NCI-H446 (cell line): ENCODE results near the gene CLPX.
"Not testable (repeated sequence)": the region's sequence is repeated elsewhere in the genome, so short reads cannot be mapped to it uniquely, and the experiment has no call there.

Experiments
- DNase-seq, 2 experiments: peaks; one replicate each; lab custom pipeline; 2025; lab: John Stamatoyannopoulos, UW

CLPX gene

GRCh38 chr15:65206750-65207149 is 21.6 kb upstream of the CLPX start:
- no peak for DNase-seq

GRCh38 chr15:65204931-65205660 is 20.0 kb upstream of the CLPX start:
- DNase-seq: no peak

DNA sequence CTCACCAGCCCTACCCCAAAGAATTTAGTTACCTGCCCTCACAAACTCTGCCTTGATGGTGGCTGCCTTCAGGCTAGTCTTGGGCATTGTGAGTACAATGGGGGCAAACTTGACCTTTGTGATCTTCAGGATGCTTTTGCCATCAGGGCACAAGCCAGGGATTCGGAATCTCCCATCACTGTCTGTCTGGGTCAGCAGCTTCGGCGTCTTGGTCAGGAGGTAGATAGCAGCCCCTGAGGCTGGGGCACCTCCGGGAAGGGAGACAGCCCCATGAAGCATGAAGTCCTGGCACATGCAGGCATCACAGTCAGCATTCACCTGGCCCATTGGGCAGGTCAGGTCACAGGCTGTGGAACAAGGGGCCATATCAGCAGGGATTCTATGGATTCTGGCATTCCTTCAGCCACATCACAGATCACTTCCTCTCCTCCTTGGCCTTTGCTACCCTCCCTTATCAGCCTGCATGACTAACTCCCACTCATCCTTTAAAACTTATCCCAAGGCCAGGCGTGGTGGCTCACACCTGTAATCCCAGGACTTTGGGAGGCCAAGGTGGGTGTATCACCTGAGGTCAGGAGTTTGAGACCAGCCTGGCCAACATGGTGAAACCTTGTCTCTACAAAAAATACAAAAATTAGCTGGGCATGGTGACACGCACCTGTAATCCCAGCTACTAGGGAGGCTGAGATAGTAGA is 19.2 kb upstream of the CLPX start:
- no peak for DNase-seq

GRCh38 chr15:65201918-65202317 is 16.8 kb upstream of the CLPX start:
- no peak for DNase-seq

- no peak for DNase-seq
These were observed 13.4 kb upstream of the CLPX start for GRCh38 chr15:65198571-65198970.

- DNase-seq: no peak
These were observed 12.1 kb upstream of the CLPX start for GRCh38 chr15:65197337-65197645.

GRCh38 chr15:65196637-65197336 is 11.6 kb upstream of the CLPX start:
- DNase-seq: no peak

DNA sequence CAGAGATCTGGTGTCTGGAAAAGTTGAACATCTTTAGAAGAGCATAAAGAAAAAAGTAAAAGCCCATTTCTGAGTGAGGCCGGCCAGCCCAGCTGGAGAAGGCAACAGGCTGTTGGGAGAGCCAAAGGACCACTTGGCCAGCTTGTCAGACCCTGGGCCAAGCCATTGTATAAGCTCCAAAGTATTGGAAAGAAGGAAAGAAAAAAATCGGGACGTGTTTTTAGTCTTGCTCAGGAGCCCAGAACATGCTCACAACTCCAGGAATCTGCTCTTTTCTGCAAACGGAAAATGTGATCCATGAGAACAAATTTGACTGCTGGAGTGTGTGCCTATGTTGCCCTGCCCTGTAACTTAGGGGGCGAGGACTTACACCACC is 10.4 kb upstream of the CLPX start:
- no peak for DNase-seq

DNA sequence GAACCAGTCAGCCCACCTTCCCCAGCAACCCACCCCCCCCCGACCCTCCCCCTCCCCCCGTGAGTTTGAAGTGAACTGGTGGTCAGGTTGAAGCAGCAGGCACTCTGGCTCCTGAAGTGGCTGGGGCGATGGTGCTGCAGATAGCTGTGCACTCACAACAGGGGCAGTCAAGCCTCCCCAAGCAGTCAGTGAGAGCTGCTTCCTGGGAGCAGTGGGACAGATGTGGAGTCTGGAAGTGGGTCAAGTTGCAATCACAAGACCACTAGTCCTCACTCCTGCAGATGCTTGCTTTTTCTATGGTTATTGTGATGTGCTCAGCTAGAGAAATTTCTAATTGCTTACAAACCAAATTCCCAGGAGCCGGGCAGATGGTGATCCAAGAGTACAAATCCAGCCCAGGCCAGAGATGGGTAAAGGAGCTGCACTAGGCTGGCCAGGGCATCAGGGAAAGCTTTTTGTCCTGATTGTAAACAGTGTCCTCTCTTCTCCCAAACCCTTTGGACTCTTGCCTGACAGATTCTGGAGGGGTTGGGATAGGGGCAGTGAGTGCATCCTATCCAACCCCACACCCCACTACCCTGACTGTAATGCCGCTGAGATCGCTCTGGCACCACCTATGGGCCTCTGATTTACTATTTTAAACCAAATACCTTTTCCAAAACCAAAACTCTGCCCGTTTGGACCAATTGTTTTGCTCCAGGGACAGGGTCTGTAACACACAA is 9.8 kb upstream of the CLPX start:
- DNase-seq: peak in 1 of 2 experiments; percentile 2

- DNase-seq: peak in 1 of 2 experiments; percentile 2
These were observed 6.9 kb upstream of the CLPX start for GRCh38 chr15:65192016-65192415.

DNA sequence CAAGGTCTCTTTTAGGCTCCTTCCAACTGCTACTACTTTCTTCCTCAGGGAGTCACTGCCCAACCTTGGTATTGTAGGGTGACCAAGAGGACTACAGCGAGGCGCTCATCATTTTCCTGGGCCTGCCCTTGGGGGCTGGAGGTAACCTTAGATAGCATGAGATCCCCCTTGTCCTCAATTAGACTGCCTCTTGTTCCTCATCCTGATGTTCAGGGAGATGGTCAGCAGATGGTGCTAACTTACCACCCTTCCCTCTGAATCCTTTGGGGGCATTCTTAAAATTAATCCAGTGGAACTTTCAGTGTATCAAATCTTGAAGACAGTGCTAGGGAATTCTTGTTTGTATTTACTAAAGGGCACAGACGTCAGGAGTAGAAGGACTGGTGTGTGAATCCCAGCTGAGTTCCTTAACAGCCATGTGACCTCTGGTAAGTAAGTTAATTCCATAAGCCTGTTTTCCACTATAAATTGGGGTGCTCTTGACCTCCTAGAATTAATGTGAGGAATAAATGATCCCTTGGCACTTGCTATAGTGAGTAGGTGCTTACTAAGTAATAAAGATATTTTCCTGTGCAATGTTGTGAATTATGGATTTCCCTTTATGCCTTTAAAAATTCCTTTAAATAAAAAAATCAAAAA is 4.1 kb upstream of the CLPX start:
- peak; percentile 22 to 58 for DNase-seq

GRCh38 chr15:65188472-65188871 is 3.3 kb upstream of the CLPX start:
- DNase-seq: not testable (repeated sequence)

DNA sequence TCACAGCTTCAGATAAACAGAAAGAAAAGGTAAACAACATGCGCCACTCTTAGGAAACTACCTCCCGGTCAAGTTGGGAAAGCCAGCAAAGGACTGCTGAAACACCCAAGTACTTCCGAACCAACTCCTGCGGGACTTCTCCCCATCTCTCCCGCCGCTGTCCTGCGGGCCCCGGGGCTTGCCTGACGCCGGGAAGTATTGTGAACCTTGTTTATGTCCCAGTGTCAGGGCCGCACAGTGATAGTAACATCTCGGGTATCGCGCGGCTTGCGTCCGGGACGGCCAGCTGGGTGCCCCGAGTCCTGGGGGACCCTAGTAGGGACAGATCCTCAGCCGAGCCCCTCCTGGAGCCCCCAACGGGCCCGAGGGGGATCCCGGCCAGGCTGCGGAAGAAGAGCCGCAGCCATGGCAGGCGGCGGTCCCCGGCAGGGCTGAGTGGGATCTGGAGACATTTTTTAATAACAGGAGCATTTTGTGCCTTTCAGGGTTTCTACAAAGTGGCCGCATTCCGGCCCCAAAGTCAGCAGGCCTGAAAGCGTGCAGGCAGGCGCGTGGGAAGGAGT is 756 bp downstream of the CLPX start:
- peak in 1 of 2 experiments; percentile 26 for DNase-seq

DNA sequence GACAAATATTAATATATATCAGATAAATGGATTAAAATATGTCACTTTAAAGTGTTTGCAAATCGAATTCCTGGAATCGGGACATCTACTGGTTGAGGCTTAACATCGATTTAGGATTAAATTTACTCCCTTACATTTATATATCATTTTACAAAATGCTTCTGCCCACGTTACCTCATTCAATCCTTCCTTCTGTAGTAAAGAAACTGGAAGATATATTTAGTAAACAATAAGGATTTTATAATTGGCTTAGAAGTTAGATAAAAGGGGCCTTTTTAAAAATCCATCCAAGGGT is 1.3 kb downstream of the CLPX start:
- no peak for DNase-seq

DNA sequence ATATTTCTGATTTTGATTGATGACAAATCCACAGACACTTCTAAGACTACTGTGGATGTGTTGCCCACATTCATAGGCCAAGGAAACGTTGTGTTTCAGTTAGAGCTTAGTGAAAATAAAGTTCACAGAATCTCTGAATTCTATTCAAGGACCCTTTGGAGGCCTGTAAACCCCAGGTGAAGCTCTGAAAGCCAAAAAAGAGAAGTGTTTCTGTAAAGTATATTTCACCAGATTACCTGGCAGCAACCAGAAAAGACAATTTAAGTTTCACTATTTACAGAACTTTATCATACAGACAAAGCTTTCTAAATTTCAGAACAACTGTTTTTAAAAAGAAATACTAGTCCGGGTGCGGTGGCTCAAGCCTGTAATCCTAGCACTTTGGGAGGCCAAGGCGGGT is 2.6 kb downstream of the CLPX start:
- DNase-seq: no peak

DNA sequence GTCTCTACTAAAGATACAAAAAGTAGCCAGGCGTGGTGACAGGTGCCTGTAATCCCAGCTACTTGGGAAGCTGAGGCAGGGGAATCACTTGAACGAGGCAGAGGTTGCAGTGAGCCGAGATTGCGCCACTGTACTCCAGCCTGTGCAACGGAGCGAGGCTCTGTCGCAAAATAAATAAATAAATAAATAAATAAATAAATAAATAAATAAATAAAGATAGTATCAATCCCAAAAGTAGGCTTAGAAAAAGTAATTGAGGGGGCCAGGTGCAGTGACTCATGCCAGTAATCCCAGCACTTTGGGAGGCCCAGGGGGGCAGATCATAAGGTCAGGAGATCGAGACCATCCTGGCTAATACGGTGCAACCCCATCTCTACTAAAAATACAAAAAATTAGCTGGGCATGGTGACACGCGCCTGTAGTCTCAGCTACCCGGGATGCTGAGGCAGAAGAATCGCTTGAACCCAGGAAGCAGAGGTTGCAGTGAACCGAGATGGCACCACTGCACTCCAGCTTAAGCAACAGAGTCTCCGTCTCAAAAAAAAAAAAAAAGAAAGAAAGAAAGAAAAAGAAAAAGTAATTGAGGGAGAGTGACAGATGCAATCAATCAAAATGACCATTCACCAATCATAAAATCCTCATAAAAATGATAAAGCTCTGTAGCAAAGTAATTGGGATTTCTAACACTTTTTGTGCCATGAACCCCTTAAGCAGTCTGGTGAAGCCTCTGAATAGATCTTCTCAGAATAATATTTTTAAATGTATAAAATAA is 3.4 kb downstream of the CLPX start:
- not testable (repeated sequence) for DNase-seq

DNA sequence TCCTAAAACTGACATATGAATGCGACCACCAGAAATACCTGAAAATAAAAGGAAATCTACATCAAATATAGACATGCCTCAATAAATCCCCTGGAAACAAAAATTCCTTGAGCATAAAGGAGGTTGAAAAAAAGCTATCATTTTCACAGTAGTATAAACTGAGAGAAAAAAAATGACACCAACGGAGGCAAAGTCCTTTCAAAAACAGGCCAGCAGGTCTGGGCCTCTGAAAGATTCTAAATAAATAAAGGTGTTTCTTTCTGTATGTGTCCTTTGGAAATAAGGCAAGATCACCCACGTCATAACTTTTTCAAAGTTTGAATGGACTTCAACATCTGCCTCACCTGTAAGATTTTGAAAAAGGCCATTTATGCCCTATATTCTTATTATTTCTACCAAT is 5.0 kb downstream of the CLPX start:
- DNase-seq: no peak

DNA sequence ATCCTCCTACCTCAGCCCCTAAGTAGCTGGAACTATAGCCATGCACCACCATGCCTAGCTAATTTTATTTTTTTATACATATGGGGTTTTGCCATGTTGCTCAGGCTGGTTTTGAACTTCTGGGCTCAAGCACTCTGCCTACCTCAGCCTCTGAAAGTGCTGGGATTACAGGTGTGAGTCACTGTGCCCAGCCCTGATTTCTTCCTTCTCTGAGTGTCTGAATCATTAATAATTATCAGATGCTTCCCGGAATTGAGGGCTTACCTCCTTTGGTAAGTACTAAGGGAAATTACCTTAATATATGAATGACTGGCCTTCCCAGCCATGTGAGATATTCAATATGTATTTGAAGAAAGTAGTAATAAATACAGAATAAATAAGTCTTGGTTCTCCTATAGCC is 7.2 kb downstream of the CLPX start:
- DNase-seq: no peak

GRCh38 chr15:65176056-65176455 is 9.1 kb downstream of the CLPX start:
- DNase-seq: no peak

- no peak for DNase-seq
These were observed 9.6 kb downstream of the CLPX start for GRCh38 chr15:65175511-65175910.

DNA sequence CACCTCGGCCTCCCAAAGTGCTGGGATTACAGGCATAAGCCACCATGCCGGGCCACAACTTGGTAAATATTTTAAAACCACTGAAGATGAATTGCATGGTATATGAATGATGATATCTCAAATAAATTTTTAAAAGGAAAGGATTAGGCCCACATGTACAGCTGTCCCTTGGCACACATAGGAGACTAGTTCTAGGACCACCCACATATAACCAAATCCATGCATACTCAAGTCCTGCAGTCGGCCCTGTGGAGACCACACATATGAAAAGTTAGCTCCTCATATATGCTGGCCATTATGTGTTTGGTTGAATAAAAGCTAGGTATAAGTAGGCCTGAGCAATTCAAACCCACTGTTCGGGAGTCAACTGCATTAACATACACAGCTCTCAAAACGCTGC is 10.6 kb downstream of the CLPX start:
- no peak for DNase-seq
